Duodenal mucosa (tissue), 2 donors: ENCODE measurements around the gene GDPGP1.
A peak's percentile ranks its signal among the peaks of the same experiment; 100 is the strongest.

ENCODE experiments used
- H3K27ac ChIP-seq: one replicate; pipeline ENCODE4 v1.7.0; 2013; ENCODE audit warnings: low read depth, low read length
- H3K27me3 ChIP-seq, 2 donors: one replicate each; pipeline ENCODE4 v1.7.0; 2013; ENCODE audit warnings: low read length in 2 of 2, control low read depth in 1 of 2; ENCODE audit not compliant: insufficient read depth in 2 of 2, control insufficient read depth in 1 of 2
- H3K36me3 ChIP-seq, 2 donors: one replicate each; pipeline ENCODE4 v1.7.0; 2013; ENCODE audit warnings: low read length in 2 of 2, control low read depth in 1 of 2; ENCODE audit not compliant: insufficient read depth in 2 of 2, control insufficient read depth in 1 of 2
- H3K4me1 ChIP-seq, 2 donors: one replicate each; pipeline ENCODE4 v1.7.0; 2013; ENCODE audit warnings: low read length in 2 of 2, control low read depth in 1 of 2; ENCODE audit not compliant: insufficient read depth in 2 of 2, control insufficient read depth in 1 of 2
- H3K4me3 ChIP-seq, 2 donors: one replicate each; pipeline ENCODE4 v1.7.0; 2013; ENCODE audit warnings: low read length in 2 of 2, low read depth in 1 of 2
- H3K9ac ChIP-seq, 2 donors: one replicate each; pipeline ENCODE4 v1.7.0; 2013; ENCODE audit warnings: low read length in 2 of 2, low read depth in 1 of 2
- H3K9me3 ChIP-seq, 2 donors: one replicate each; pipeline ENCODE4 v1.7.0; 2013; ENCODE audit warnings: low read length in 2 of 2, control low read depth in 1 of 2; ENCODE audit not compliant: control insufficient read depth in 1 of 2

Gene GDPGP1

GRCh38 chr15:90191794-90192509 lies 42.1 kb upstream of the GDPGP1 start:
- peak overlapping the region; percentile 17 to 19 for H3K4me3 ChIP-seq

GRCh38 chr15:90192961-90193786 lies 40.8 kb upstream of the GDPGP1 start:
- no peaks in the 10 kb centered on the region for H3K36me3 ChIP-seq
- H3K9ac ChIP-seq: peak overlapping the region; percentile 5 to 25
- no peak overlapping the region for H3K27ac ChIP-seq
- no peaks in the 10 kb centered on the region for H3K9me3 ChIP-seq
- H3K27me3 ChIP-seq: no peaks in the 10 kb centered on the region
- H3K4me3 ChIP-seq: peak overlapping the region in 1 of 2 donors; percentile 8
- H3K4me1 ChIP-seq: peaks cover 43 to 52% of the 10 kb centered on the region in 2 donors

More at GRCh38 chr15:90191794-90192509, 42.1 kb upstream of the GDPGP1 start:
- no peaks in the 10 kb centered on the region for H3K27me3 ChIP-seq
- H3K36me3 ChIP-seq: no peaks in the 10 kb centered on the region
- peak overlapping the region; percentile 41 to 56 for H3K9ac ChIP-seq
- peaks cover 43 to 51% of the 10 kb centered on the region in 2 donors for H3K4me1 ChIP-seq
- H3K9me3 ChIP-seq: no peaks in the 10 kb centered on the region
- peak overlapping the region; percentile 80 for H3K27ac ChIP-seq

- Histone ChIP-seq H3K27ac (no peak overlapping the region), H3K36me3 (no peaks in the 10 kb centered on the region), H3K9me3 (no peaks in the 10 kb centered on the region), H3K27me3 (no peaks in the 10 kb centered on the region), H3K4me1 (peaks cover 39 to 48% of the 10 kb centered on the region in 2 donors), H3K9ac (no peak overlapping the region), H3K4me3 (no peak overlapping the region)
These were observed 39.4 kb upstream of the GDPGP1 start for GRCh38 chr15:90194655-90195054.

- peaks cover 28 to 34% of the 10 kb centered on the region in 2 donors for H3K4me1 ChIP-seq
- peaks cover 7 to 12% of the 10 kb centered on the region in 2 donors for H3K36me3 ChIP-seq
These were observed 33.4 kb upstream of the GDPGP1 start for GRCh38 chr15:90200534-90201129.

GRCh38 chr15:90201130-90201943 lies 32.7 kb upstream of the GDPGP1 start, which contains the start of gene SEMA4B:
Gene SEMA4B (plus strand): TSS chr15:90201330. CDS start chr15:90201579, 249 bp downstream.
- H3K27me3 ChIP-seq: no peaks in the 10 kb centered on the region
- no peaks in the 10 kb centered on the region for H3K9me3 ChIP-seq
- H3K9ac ChIP-seq: peak within 1 kb of the TSS; percentile 87
- peaks cover 28 to 34% of the 10 kb centered on the region in 2 donors for H3K4me1 ChIP-seq
- peak within 1 kb of the TSS; percentile 84 for H3K4me3 ChIP-seq
- peak within 1 kb of the TSS; percentile 76 for H3K27ac ChIP-seq
- peaks cover 7 to 19% of the 10 kb centered on the region in 2 donors for H3K36me3 ChIP-seq

More at GRCh38 chr15:90200534-90201129, 33.4 kb upstream of the GDPGP1 start:
- Histone ChIP-seq H3K9ac (peak overlapping the region; percentile 80 to 87), H3K9me3 (no peaks in the 10 kb centered on the region), H3K4me3 (peak overlapping the region; percentile 84), H3K27ac (peak overlapping the region; percentile 76), H3K27me3 (no peaks in the 10 kb centered on the region)

GRCh38 chr15:90201944-90202375 lies 32.0 kb upstream of the GDPGP1 start:
- H3K27me3 ChIP-seq: no peaks in the 10 kb centered on the region
- H3K27ac ChIP-seq: peak overlapping the region; percentile 76
- peaks cover 28 to 34% of the 10 kb centered on the region in 2 donors for H3K4me1 ChIP-seq
- peak overlapping the region; percentile 84 for H3K4me3 ChIP-seq
- H3K9ac ChIP-seq: peak overlapping the region; percentile 87
- no peaks in the 10 kb centered on the region for H3K9me3 ChIP-seq
- H3K36me3 ChIP-seq: peaks cover 9 to 24% of the 10 kb centered on the region in 2 donors

- Histone ChIP-seq H3K9me3 (no peaks in the 10 kb centered on the region), H3K4me1 (peaks cover 28 to 39% of the 10 kb centered on the region in 2 donors), H3K9ac (peak overlapping the region; percentile 44 to 87), H3K4me3 (peak overlapping the region; percentile 84), H3K36me3 (peaks cover 18 to 26% of the 10 kb centered on the region in 2 donors), H3K27me3 (no peaks in the 10 kb centered on the region), H3K27ac (no peak overlapping the region)
These were observed 31.1 kb upstream of the GDPGP1 start for GRCh38 chr15:90202929-90203328.

GRCh38 chr15:90203473-90203872 lies 30.5 kb upstream of the GDPGP1 start:
- peaks cover 28 to 36% of the 10 kb centered on the region in 2 donors for H3K4me1 ChIP-seq
- H3K9ac ChIP-seq: peak overlapping the region; percentile 44 to 87
- no peak overlapping the region for H3K27ac ChIP-seq

GRCh38 chr15:90203922-90204321 lies 30.1 kb upstream of the GDPGP1 start:
- peaks cover 18 to 26% of the 10 kb centered on the region in 2 donors for H3K36me3 ChIP-seq
- H3K27ac ChIP-seq: no peak overlapping the region
- no peaks in the 10 kb centered on the region for H3K9me3 ChIP-seq
- no peak overlapping the region for H3K9ac ChIP-seq
- no peak overlapping the region for H3K4me3 ChIP-seq
- no peaks in the 10 kb centered on the region for H3K27me3 ChIP-seq
- H3K4me1 ChIP-seq: peaks cover 28 to 33% of the 10 kb centered on the region in 2 donors

More at GRCh38 chr15:90203473-90203872, 30.5 kb upstream of the GDPGP1 start:
- no peaks in the 10 kb centered on the region for H3K9me3 ChIP-seq
- peak overlapping the region; percentile 6 to 84 for H3K4me3 ChIP-seq
- no peaks in the 10 kb centered on the region for H3K27me3 ChIP-seq
- peaks cover 18 to 26% of the 10 kb centered on the region in 2 donors for H3K36me3 ChIP-seq
